HepG2 (cell line): ENCODE measurements around the gene ACSL6. TPM values are rescaled to one million over a fixed set of nuclear protein-coding genes. Genes with fewer than 3 reads are reported as not detected.

Experiments
- CERS6 ChIP-seq: sonication (generic); formaldehyde crosslinking; IDR thresholded peaks from 2 replicates; pipeline ENCODE4 v1.5.0; 2020; ENCODE audit warnings: missing genetic modification reagents
- ESRRA ChIP-seq: sonication (generic); formaldehyde crosslinking; IDR thresholded peaks from 2 replicates; pipeline ENCODE4 v1.5.1; 2020; ENCODE audit warnings: mild to moderate bottlenecking, low read depth, missing genetic modification reagents
- FOXO4 ChIP-seq: sonication (generic); formaldehyde crosslinking; conservative IDR thresholded peaks from 2 replicates; pipeline ENCODE4 v1.8.1; 2023; ENCODE audit warnings: missing genetic modification reagents
- GPBP1L1 ChIP-seq: sonication (generic); formaldehyde crosslinking; IDR thresholded peaks from 2 replicates; pipeline ENCODE4 v1.5.0; 2020; ENCODE audit warnings: mild to moderate bottlenecking, missing genetic modification reagents
- HES4 ChIP-seq: sonication (generic); formaldehyde crosslinking; IDR thresholded peaks from 2 replicates; pipeline ENCODE4 v1.9.0; 2021; ENCODE audit warnings: mild to moderate bottlenecking, missing genetic modification reagents, borderline replicate concordance
- HMGXB3 ChIP-seq: sonication (generic); formaldehyde crosslinking; IDR thresholded peaks from 2 replicates; pipeline ENCODE4 v1.4.0; 2020; ENCODE audit warnings: missing genetic modification reagents, borderline replicate concordance
- JDP2 ChIP-seq: sonication (generic); formaldehyde crosslinking; IDR thresholded peaks from 2 replicates; pipeline ENCODE4 v1.8.1; 2022; ENCODE audit warnings: missing genetic modification reagents, borderline replicate concordance
- MAF1 ChIP-seq: sonication (generic); formaldehyde crosslinking; IDR thresholded peaks from 2 replicates; pipeline ENCODE4 v1.5.0; 2020; ENCODE audit warnings: missing genetic modification reagents, borderline replicate concordance
- MED1 ChIP-seq: sonication (generic); formaldehyde crosslinking; IDR thresholded peaks from 2 replicates; pipeline ENCODE4 v1.4.0; 2020; ENCODE audit warnings: missing genetic modification reagents
- MXD3 ChIP-seq: IDR thresholded peaks from 2 replicates; pipeline ENCODE4 v1.6.1; 2016; ENCODE audit warnings: mild to moderate bottlenecking, missing biosample characterization, missing genetic modification reagents
- NFYB ChIP-seq: sonication (generic); formaldehyde crosslinking; IDR thresholded peaks from 2 replicates; pipeline ENCODE4 v1.4.0; 2020; ENCODE audit warnings: missing genetic modification reagents
- RORA ChIP-seq: sonication (generic); formaldehyde crosslinking; IDR thresholded peaks from 2 replicates; pipeline ENCODE4 v1.5.0; 2020; ENCODE audit warnings: mild to moderate bottlenecking, missing genetic modification reagents, moderate library complexity
- RXRB ChIP-seq: IDR thresholded peaks from 2 replicates; pipeline ENCODE4 v1.6.1; 2016; ENCODE audit warnings: borderline replicate concordance, missing genetic modification reagents, missing compliant biosample characterization
- SP140L ChIP-seq: sonication (generic); formaldehyde crosslinking; IDR thresholded peaks from 2 replicates; pipeline ENCODE4 v1.4.0; 2020; ENCODE audit warnings: missing genetic modification reagents, borderline replicate concordance
- SUZ12 ChIP-seq: fragments of 150-350 bp; IDR thresholded peaks from 2 replicates; pipeline ENCODE4 v1.6.1; 2014; ENCODE audit warnings: low read depth, low read length
- TAF1 ChIP-seq: sonication (generic); formaldehyde crosslinking; IDR thresholded peaks from 2 replicates; pipeline ENCODE4 v1.4.0; 2020; ENCODE audit warnings: missing genetic modification reagents
- ZFP37 ChIP-seq: sonication (generic); formaldehyde crosslinking; IDR thresholded peaks from 2 replicates; pipeline ENCODE4 v1.4.0; 2020; ENCODE audit warnings: missing genetic modification reagents, borderline replicate concordance
- ZNF3 ChIP-seq: IDR thresholded peaks from 2 replicates; pipeline ENCODE4 v1.7.0; 2017; ENCODE audit warnings: inconsistent platforms
- ZNF354B ChIP-seq: sonication (generic); formaldehyde crosslinking; IDR thresholded peaks from 2 replicates; pipeline ENCODE4 v1.8.0; 2022; ENCODE audit warnings: mild to moderate bottlenecking, missing genetic modification reagents
- ZNF460 ChIP-seq: sonication (generic); formaldehyde crosslinking; IDR thresholded peaks from 2 replicates; pipeline ENCODE4 v1.5.1; 2020; ENCODE audit warnings: missing genetic modification reagents, mild to moderate bottlenecking, borderline replicate concordance
- ZNF496 ChIP-seq: sonication (generic); formaldehyde crosslinking; IDR thresholded peaks from 2 replicates; pipeline ENCODE4 v1.8.1; 2023; ENCODE audit warnings: mild to moderate bottlenecking, moderate library complexity, missing genetic modification reagents; ENCODE audit not compliant: insufficient replicate concordance
- ZNF607 ChIP-seq: sonication (generic); formaldehyde crosslinking; IDR thresholded peaks from 2 replicates; pipeline ENCODE4 v1.5.1; 2020; ENCODE audit warnings: missing genetic modification reagents, mild to moderate bottlenecking, borderline replicate concordance
- polyA plus RNA-seq, 8 experiments: library from polyadenylated mRNA; depleted of rRNA in 3 of 8; stranded (reverse) in 7 of 8; unstranded in 1 of 8; fragments of >200 nt; fragmentation: Illumina TruSeq in 4 of 8; extraction: Trizol in 4 of 8; gene quantifications; 2 replicates each; pipeline versions ENCODE4 v1.2.1 to v1.2.3, GENCODE V29; 2011 to 2016; ENCODE audit warnings: low read depth in 4 of 8, missing spikeins in 1 of 8, mixed read lengths in 1 of 8; ENCODE audit not compliant: insufficient read depth in 1 of 8
- total RNA-seq, 5 experiments: library from RNA; depleted of rRNA; stranded (reverse); fragments of >200 nt; fragmentation: Illumina TruSeq; extraction: Trizol; gene quantifications; 2 replicates each; pipeline ENCODE4 v1.2.3, GENCODE V29; 2016; ENCODE audit warnings: low read depth in 1 of 5

Gene ACSL6
- total and polyA plus RNA-seq, 2 of the 13 experiments (the other 11 are each of a cell fraction or from before 2014, with no cell fraction given): 3.7 to 3.8 TPM

GRCh38 chr5:132012371-132013005 lies 1.0 kb upstream of the ACSL6 start (continued):
- TF ChIP-seq MAF1: peak; percentile 63; the same call in 1 of the 2 replicates
- no peak for TF ChIP-seq MED1 (CRISPR knock-in tag)
- TF ChIP-seq CERS6 (CRISPR knock-in tag): peak; percentile 71; the same call in 1 of the 2 replicates
- no peak for TF ChIP-seq ZNF354B (CRISPR knock-in tag)
- no peak for TF ChIP-seq ZNF460 (CRISPR knock-in tag)
- TF ChIP-seq MXD3 (CRISPR knock-in tag): peak; percentile 88; the same call in 1 of the 2 replicates
- TF ChIP-seq SUZ12: no peak
- TF ChIP-seq ZFP37: peak; percentile 87; the same call in 1 of the 2 replicates
- no peak for TF ChIP-seq ZNF496 (CRISPR knock-in tag)
- peak; percentile 94 for TF ChIP-seq HMGXB3 (CRISPR knock-in tag)
- TF ChIP-seq FOXO4: 0 out of 2 replicates have a peak, but pooled peaks have one; percentile 69
- TF ChIP-seq TAF1 (CRISPR knock-in tag): no peak
- peak; percentile 30; the same call in 1 of the 2 replicates for TF ChIP-seq NFYB (CRISPR knock-in tag)
- peak; percentile 89 for TF ChIP-seq ZNF607 (CRISPR knock-in tag)
- no peak for TF ChIP-seq ESRRA (CRISPR knock-in tag)
- peak; percentile 79 for TF ChIP-seq HES4 (CRISPR knock-in tag)
- TF ChIP-seq ZNF3 (CRISPR knock-in tag): 0 out of 2 replicates have a peak, but pooled peaks have one; percentile 45
- peak; percentile 95; the same call in 1 of the 2 replicates for TF ChIP-seq SP140L (CRISPR knock-in tag)
- TF ChIP-seq RORA (CRISPR knock-in tag): no peak
- no peak for TF ChIP-seq GPBP1L1 (CRISPR knock-in tag)
- no peak; the same call in 1 of the 2 replicates for TF ChIP-seq JDP2
- TF ChIP-seq RXRB: peak; percentile 69; the same call in 1 of the 2 replicates
